ENCODE data around the gene KANSL1L.

KANSL1L gene

GRCh38 chr2:210002158-210003157, 168.8 kb downstream of the KANSL1L start, which contains the start of gene RPE:
TSS of gene RPE (plus strand) at chr2:210002638. CDS start at chr2:210002662, 24 bp downstream.
- Histone ChIP-seq H3K4me1 (ENCODE audit: low read length) (peaks cover 44% of the 10 kb centered on the region), H3K27me3 (ENCODE audit: low read depth, low read length) (no peaks in the 10 kb centered on the region), H3K9ac (ENCODE audit: low read length) (peak within 1 kb of the TSS; percentile 88), H3K4me3 (ENCODE audit: low read length) (peak within 1 kb of the TSS; percentile 84), H3K36me3 (replicated peaks; ENCODE audit: low read depth, low read length) (peaks cover 21% of the 10 kb centered on the region), H2AFZ (ENCODE audit: low read depth, low read length) (peak within 1 kb of the TSS; percentile 65), H3K4me2 (ENCODE audit: low read length) (peak within 1 kb of the TSS; percentile 81), H4K20me1 (ENCODE audit: insufficient read depth, low read length) (peaks cover 37% of the 10 kb centered on the region), H3K27ac (ENCODE audit: low read length) (peak within 1 kb of the TSS; percentile 63), H3K79me2 (ENCODE audit: low read length) (peaks cover 51% of the 10 kb centered on the region), H3K9me3 (ENCODE audit: insufficient read depth, low read length) (no peaks in the 10 kb centered on the region)
- TF ChIP-seq EZH2phosphoT487 (IDR thresholded peaks at IDR 0.05; ENCODE audit: low read depth) (no peak), CTCF (IDR thresholded peaks at IDR 0.05; ENCODE audit: low read depth, low read length) (no peak)

GRCh38 chr2:210000464-210001324, 170.5 kb downstream of the KANSL1L start:
- Histone ChIP-seq H3K4me3 (ENCODE audit: low read length) (no peak overlapping the region), H3K9me3 (ENCODE audit: insufficient read depth, low read length) (no peaks in the 10 kb centered on the region), H3K27me3 (ENCODE audit: low read depth, low read length) (no peaks in the 10 kb centered on the region), H4K20me1 (ENCODE audit: insufficient read depth, low read length) (peaks cover 19% of the 10 kb centered on the region), H3K4me1 (ENCODE audit: low read length) (peaks cover 31% of the 10 kb centered on the region), H2AFZ (ENCODE audit: low read depth, low read length) (no peak overlapping the region), H3K79me2 (ENCODE audit: low read length) (peaks cover 33% of the 10 kb centered on the region), H3K4me2 (ENCODE audit: low read length) (no peak overlapping the region), H3K36me3 (replicated peaks; ENCODE audit: low read depth, low read length) (peaks cover 8% of the 10 kb centered on the region), H3K27ac (ENCODE audit: low read length) (no peak overlapping the region), H3K9ac (ENCODE audit: low read length) (no peak overlapping the region)
- TF ChIP-seq CTCF (IDR thresholded peaks at IDR 0.05; ENCODE audit: low read depth, low read length) = no peak
- no peak for TF ChIP-seq EZH2phosphoT487 (IDR thresholded peaks at IDR 0.05; ENCODE audit: low read depth)

- Histone ChIP-seq H3K9me3 (ENCODE audit: insufficient read depth, low read length) (no peaks in the 10 kb centered on the region), H4K20me1 (ENCODE audit: insufficient read depth, low read length) (no peaks in the 10 kb centered on the region), H3K4me2 (ENCODE audit: low read length) (no peak overlapping the region), H3K79me2 (ENCODE audit: low read length) (peaks cover 12% of the 10 kb centered on the region), H3K4me3 (ENCODE audit: low read length) (no peak overlapping the region), H3K27ac (ENCODE audit: low read length) (no peak overlapping the region), H2AFZ (ENCODE audit: low read depth, low read length) (no peak overlapping the region), H3K9ac (ENCODE audit: low read length) (no peak overlapping the region), H3K36me3 (replicated peaks; ENCODE audit: low read depth, low read length) (no peaks in the 10 kb centered on the region), H3K27me3 (ENCODE audit: low read depth, low read length) (no peaks in the 10 kb centered on the region), H3K4me1 (ENCODE audit: low read length) (peaks cover 10% of the 10 kb centered on the region)
- TF ChIP-seq CTCF (IDR thresholded peaks at IDR 0.05; ENCODE audit: low read depth, low read length) (no peak), EZH2phosphoT487 (IDR thresholded peaks at IDR 0.05; ENCODE audit: low read depth) (no peak)
Measured at GRCh38 chr2:209998596-209998995, 172.6 kb downstream of the KANSL1L start.
